ENCODE results near the gene KIF1B.

KIF1B gene

DNA sequence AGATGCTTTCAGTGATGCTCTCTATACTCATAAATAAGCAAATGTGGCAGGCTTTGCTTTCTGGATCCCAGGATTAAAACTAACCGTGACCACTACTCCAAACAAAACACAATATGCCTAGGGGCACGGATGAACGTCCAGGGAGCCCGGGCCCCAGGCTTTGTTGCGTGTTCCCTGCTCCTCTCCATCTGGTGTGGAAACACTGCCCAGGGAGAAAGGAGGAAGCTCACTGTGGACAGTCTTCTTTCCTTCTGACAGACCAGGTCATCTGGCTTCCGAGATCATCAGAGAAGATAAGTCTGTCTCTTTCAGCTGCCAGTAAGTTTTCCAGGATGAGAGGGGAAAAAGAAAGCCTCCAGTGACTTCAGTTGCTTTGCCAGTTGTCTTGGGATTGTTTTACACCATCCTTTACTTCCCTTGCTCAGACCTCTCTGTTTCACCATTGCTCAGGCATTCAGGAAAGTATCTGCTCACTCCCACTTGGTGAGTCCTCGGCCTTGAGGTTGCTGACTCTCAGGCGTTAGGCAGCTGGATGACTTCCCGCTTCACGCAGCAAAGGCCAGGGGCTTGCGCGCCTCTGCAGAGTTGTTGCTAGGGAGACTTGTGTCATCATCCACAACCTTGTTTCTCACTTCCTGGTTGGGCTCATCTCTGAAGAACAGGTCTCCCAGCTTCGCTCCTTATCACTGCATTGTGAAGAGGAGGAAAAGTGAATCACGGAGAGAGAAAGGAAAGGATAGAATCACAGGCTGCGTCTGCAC lies 167.9 kb downstream of the KIF1B start:
- H3K4me1 ChIP-seq (ENCODE audit: control insufficient read depth, insufficient read depth, low read length): no peaks in the 10 kb centered on the region
- H3K9ac ChIP-seq (ENCODE audit: low read length): no peak overlapping the region
- H3K27ac ChIP-seq (ENCODE audit: low read depth, low read length): peak overlapping the region; percentile 32
- H3K27me3 ChIP-seq (ENCODE audit: control insufficient read depth, insufficient read depth, low read length): no peaks in the 10 kb centered on the region
- peaks cover 9% of the 10 kb centered on the region for H3K36me3 ChIP-seq (ENCODE audit: control insufficient read depth, insufficient read depth, low read length)
- no peak overlapping the region for H3K4me3 ChIP-seq (ENCODE audit: low read length)

DNA sequence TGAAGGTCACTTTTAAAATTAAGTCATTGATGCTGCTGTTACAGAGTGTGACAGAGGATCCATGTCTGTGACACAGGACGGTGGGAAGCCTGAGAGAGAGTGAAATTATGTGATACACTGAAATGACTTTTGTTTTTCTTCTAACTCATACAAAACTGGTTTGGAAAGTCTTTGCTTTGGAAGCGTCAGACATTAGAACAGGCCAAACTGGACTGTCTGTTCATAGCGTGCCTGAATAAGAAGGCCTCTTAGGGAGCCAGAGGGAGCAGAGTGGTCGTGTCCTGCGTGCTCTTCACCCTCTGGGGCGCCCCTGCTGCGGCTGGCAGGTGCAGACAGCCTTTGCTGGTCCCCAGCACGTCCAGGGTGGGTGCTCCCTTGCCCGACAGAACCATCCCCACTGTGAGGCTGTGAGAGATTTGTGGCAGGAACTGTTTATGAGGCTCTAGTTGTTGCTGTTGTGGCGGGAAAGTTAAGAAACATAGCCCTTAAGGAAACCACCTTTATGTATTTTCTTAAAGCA lies 168.8 kb downstream of the KIF1B start:
- no peaks in the 10 kb centered on the region for H3K27me3 ChIP-seq (ENCODE audit: control insufficient read depth, insufficient read depth, low read length)
- H3K4me3 ChIP-seq (ENCODE audit: low read length): no peak overlapping the region
- no peaks in the 10 kb centered on the region for H3K4me1 ChIP-seq (ENCODE audit: control insufficient read depth, insufficient read depth, low read length)
- no peak overlapping the region for H3K9ac ChIP-seq (ENCODE audit: low read length)
- H3K36me3 ChIP-seq (ENCODE audit: control insufficient read depth, insufficient read depth, low read length): peaks cover 6% of the 10 kb centered on the region
- H3K27ac ChIP-seq (ENCODE audit: low read depth, low read length): no peak overlapping the region

DNA sequence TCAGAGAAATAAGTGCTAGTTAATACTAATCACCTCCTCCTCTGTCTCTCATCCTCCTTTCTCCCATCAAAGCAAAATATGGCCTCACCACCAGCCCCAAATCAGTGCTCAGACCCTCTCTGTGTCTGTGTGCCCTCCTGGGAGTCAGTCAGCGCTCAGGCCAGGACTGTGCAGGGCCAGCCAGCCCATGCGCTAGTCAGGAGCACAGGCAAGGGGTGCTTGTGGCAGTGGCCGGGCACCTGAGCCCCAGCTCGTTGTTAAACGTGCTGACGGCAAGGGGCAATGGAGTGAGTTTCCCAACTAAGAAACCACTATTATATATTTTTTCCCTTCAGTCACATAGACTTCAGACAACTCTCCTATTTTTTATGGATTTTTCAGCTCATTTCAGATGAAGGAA lies 169.3 kb downstream of the KIF1B start:
- no peak overlapping the region for H3K4me3 ChIP-seq (ENCODE audit: low read length)
- no peaks in the 10 kb centered on the region for H3K27me3 ChIP-seq (ENCODE audit: control insufficient read depth, insufficient read depth, low read length)
- H3K9ac ChIP-seq (ENCODE audit: low read length): no peak overlapping the region
- peak overlapping the region; percentile 3 for H3K27ac ChIP-seq (ENCODE audit: low read depth, low read length)
- no peaks in the 10 kb centered on the region for H3K4me1 ChIP-seq (ENCODE audit: control insufficient read depth, insufficient read depth, low read length)
- peaks cover 6% of the 10 kb centered on the region for H3K36me3 ChIP-seq (ENCODE audit: control insufficient read depth, insufficient read depth, low read length)

DNA sequence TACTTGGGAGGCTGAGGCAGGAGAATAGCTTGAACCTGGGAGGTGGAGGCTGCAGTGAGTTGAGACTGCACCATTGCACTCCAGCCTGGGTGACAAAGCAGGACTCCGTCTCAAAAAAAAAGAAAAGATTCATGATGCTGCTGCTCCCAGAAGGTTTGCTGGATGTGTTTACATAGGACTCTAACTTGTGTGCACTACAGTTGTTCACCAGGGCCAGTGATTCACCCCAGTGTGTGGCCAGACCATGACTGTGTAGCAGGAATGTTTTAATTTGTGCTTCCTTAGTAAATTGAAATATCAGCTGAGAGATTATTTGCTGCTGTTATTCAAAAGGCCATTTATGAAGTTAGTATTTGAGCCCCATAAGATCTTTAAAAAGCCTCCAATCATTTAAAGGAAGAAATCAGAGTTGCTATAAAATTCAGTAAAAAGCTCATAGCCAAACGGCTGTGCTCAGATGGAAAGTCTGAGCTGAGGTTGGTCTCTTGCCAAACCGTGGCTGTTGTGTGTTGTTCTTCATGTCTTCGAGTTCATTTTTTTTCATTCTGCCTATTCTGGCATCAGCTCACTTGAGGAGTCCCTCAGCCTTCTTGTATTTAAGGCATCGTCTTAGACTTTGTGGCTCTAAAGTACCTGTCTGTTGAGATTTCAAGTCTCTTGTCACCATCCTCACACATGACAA lies 170.4 kb downstream of the KIF1B start:
- no peak overlapping the region for H3K9ac ChIP-seq (ENCODE audit: low read length)
- H3K27me3 ChIP-seq (ENCODE audit: control insufficient read depth, insufficient read depth, low read length): no peaks in the 10 kb centered on the region
- no peak overlapping the region for H3K4me3 ChIP-seq (ENCODE audit: low read length)
- H3K36me3 ChIP-seq (ENCODE audit: control insufficient read depth, insufficient read depth, low read length): no peaks in the 10 kb centered on the region
- no peaks in the 10 kb centered on the region for H3K4me1 ChIP-seq (ENCODE audit: control insufficient read depth, insufficient read depth, low read length)
- no peak overlapping the region for H3K27ac ChIP-seq (ENCODE audit: low read depth, low read length)

DNA sequence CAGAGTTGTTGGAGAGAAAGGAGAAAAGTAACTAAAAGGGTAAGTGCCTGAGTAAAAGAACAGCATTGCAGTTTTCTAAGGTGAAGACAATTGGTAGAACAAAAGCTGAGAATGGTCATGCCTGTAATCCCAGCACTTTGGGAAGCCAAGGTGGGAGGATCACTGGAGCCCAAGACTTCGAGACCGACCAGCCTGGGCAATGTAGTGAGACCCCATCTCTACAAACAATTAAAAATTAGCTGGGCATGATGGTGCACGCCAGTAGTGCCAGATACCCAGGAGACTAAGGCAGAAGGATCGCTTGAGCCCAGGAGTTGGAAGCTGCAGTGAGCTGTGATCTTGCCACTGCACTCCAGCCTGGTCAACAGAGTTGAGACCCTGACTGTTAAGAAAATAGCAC lies 173.3 kb downstream of the KIF1B start:
- H3K9ac ChIP-seq (ENCODE audit: low read length): no peak overlapping the region
- H3K36me3 ChIP-seq (ENCODE audit: control insufficient read depth, insufficient read depth, low read length): no peaks in the 10 kb centered on the region
- no peak overlapping the region for H3K4me3 ChIP-seq (ENCODE audit: low read length)
- no peaks in the 10 kb centered on the region for H3K27me3 ChIP-seq (ENCODE audit: control insufficient read depth, insufficient read depth, low read length)
- H3K4me1 ChIP-seq (ENCODE audit: control insufficient read depth, insufficient read depth, low read length): peaks cover 8% of the 10 kb centered on the region
- no peak overlapping the region for H3K27ac ChIP-seq (ENCODE audit: low read depth, low read length)

DNA sequence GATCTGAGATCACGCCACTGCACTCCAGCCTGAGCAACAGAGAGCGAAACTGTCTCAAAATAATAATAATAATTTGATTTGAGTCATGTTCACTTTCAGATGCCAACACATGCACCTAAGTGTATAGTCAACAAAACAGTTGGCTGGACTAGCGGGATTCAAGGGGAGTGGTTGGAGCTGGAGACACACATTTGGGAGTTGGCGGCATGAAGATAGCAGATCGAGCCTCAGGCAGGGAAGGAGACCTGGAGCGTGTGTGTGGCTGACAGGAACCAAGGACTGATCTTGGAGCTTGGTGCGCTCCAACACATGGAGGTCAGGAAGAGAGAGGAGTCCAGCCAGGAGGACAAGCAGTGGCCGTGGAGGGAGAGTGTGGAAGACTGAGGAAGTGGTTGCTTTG lies 173.8 kb downstream of the KIF1B start:
- Histone ChIP-seq H3K4me3 (ENCODE audit: low read length) (no peak overlapping the region), H3K27me3 (ENCODE audit: control insufficient read depth, insufficient read depth, low read length) (no peaks in the 10 kb centered on the region), H3K4me1 (ENCODE audit: control insufficient read depth, insufficient read depth, low read length) (peaks cover 8% of the 10 kb centered on the region), H3K36me3 (ENCODE audit: control insufficient read depth, insufficient read depth, low read length) (no peaks in the 10 kb centered on the region), H3K27ac (ENCODE audit: low read depth, low read length) (no peak overlapping the region), H3K9ac (ENCODE audit: low read length) (no peak overlapping the region)

DNA sequence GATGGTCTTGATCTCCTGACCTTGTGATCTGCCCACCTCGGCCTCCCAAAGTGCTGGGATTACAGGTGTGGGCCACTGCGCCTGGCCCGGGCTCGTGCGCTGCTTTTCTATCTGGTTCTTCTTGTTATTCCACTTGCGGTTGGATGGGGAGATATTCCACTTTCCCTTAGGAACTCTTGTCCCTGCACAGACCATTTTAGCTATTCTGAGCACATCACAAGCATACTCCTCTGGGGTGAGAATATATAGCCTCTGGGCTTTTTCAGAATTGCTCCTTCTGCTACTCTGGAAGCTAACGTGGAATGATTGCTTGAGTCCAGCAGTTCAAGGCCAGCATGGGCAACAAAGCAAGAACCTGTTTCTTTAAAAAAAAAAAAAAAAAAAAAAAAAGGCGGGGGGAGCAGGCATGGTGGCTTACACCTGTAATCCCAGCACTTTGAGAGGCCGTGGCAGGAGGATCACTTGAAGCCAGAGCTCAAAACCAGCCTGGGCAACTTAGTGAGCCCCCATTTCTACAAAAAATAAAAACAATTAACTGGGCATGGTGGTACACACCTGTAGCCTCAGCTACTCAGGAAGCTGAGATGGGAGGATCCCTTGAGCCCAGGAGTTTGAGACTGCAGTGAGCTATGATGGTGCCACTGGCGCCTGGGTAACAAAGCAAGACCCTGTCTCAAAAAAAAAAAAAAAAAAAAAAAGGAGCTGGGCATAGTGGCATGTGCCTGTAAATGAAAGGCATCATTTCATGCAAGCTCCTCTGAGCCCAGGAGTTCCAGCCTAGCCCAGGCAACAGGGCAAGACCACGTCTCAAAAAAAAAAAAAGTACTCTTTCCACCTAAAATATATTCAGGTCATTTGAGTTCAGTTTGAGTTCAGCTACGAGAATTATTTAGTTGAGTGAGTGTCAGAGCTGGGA lies 176.6 kb downstream of the KIF1B start:
- no peak overlapping the region for H3K9ac ChIP-seq (ENCODE audit: low read length)
- no peak overlapping the region for H3K4me3 ChIP-seq (ENCODE audit: low read length)
- peak overlapping the region; percentile 73 for H3K27ac ChIP-seq (ENCODE audit: low read depth, low read length)
- H3K36me3 ChIP-seq (ENCODE audit: control insufficient read depth, insufficient read depth, low read length): no peaks in the 10 kb centered on the region
- peaks cover 8% of the 10 kb centered on the region for H3K4me1 ChIP-seq (ENCODE audit: control insufficient read depth, insufficient read depth, low read length)
- no peaks in the 10 kb centered on the region for H3K27me3 ChIP-seq (ENCODE audit: control insufficient read depth, insufficient read depth, low read length)

DNA sequence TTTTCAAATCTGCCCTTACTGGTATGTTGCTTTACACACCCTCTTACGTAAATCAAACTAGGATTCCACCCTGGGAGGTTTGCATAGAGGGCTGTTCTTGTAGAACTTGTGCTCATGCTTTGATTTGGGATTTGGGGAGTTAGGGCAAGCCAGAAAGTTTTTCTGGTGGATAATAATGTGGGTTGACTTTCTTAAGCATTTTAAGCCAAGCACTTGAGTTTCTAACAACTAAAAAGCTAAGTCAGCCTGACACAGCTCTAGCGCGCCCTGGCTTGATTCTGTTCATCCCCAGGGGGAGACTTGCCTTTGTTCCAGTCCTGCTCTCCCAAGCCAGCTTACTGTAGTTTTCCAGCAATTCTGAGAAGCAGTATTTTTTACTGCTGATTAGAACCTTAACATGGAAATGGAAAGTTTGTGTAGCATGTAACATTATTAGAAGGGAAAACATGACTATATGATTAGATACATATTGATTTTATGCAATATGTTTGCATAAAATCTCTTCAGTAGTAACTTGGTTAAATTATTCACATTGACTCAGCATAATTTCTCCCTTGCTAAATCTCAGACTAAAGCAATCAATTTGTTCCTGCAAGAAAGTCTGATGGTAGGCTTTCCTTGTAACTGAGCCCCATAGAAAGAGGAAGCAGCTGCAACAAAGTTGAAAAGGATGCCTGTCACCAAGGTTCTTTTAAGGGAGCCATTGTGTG lies 177.5 kb downstream of the KIF1B start:
- Histone ChIP-seq H3K4me3 (ENCODE audit: low read length) (no peak overlapping the region), H3K9ac (ENCODE audit: low read length) (no peak overlapping the region), H3K4me1 (ENCODE audit: control insufficient read depth, insufficient read depth, low read length) (peaks cover 8% of the 10 kb centered on the region), H3K27me3 (ENCODE audit: control insufficient read depth, insufficient read depth, low read length) (no peaks in the 10 kb centered on the region), H3K36me3 (ENCODE audit: control insufficient read depth, insufficient read depth, low read length) (no peaks in the 10 kb centered on the region), H3K27ac (ENCODE audit: low read depth, low read length) (peak overlapping the region; percentile 73)

DNA sequence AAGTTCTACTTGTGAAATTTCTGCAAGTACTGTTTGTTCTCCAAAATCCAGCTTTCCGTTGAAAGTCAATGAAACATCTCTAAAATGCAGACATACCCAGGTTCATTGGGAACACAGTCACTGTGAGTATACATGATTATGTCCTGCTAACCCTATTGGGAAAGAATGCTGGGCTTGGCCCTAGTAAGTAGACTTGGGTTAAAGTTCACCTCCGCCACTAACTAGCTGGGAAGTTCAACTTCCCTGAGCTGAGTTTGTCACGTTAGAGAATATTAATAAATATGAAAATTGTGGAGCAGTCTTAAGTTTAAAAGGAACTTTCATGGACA lies 178.0 kb downstream of the KIF1B start:
- Histone ChIP-seq H3K36me3 (ENCODE audit: control insufficient read depth, insufficient read depth, low read length) (no peaks in the 10 kb centered on the region), H3K4me3 (ENCODE audit: low read length) (no peak overlapping the region), H3K9ac (ENCODE audit: low read length) (no peak overlapping the region), H3K27me3 (ENCODE audit: control insufficient read depth, insufficient read depth, low read length) (no peaks in the 10 kb centered on the region), H3K4me1 (ENCODE audit: control insufficient read depth, insufficient read depth, low read length) (peaks cover 8% of the 10 kb centered on the region), H3K27ac (ENCODE audit: low read depth, low read length) (peak overlapping the region; percentile 73)

DNA sequence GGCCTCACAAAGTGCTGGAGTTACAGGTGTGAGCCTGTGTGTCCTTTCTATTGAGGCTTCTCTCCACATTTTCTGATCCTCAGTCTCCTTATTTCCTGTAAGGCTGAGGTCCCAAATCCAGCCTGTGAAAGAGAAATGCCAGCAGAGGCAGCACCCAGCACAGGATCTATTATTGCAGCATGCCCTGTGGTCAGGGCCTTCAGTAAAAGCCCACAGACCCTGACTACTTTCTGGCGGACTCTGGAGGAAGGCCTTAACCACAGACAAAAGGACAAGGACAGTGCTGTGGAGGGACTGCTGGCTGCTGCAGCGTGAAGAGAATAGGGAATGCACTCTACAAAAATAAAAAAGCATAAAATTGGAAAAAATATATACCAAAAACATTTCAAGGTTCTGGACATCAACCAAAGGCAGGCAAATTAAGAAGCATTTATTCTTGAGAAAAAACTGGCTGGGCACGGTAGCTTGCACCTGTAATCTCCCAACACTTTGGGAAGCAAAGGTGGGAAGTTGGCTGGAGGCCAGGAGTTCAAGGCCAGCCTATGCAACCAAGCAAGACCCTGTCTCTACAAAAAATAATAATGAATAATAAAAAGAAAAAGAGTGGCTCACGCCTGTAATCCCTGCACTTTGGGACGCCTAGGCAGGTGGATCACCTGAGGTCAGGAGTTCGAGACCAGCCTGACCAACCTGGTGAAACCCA lies 179.1 kb downstream of the KIF1B start:
- Histone ChIP-seq H3K27ac (ENCODE audit: low read depth, low read length) (no peak overlapping the region), H3K9ac (ENCODE audit: low read length) (no peak overlapping the region)

DNA sequence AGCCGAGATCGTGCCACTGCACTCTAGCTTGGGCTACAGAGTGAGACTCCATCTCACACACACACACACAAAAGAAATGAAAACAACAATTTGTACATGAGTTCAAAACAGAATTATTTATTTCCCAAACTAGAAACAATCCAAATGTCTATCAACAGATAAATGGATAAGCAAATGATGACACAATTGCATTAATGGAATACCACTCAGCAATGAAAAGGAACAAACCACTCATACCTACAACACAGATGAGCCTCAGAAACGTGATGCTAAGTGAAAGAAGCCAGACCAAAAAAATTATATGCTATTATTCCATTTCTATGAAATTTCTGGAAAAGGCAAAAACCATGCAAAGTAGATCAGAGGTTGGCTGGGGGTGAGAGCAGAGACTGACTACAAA lies 186.5 kb downstream of the KIF1B start:
- no peaks in the 10 kb centered on the region for H3K27me3 ChIP-seq (ENCODE audit: control insufficient read depth, insufficient read depth, low read length)
- peaks cover 6% of the 10 kb centered on the region for H3K4me1 ChIP-seq (ENCODE audit: control insufficient read depth, insufficient read depth, low read length)
- H3K27ac ChIP-seq (ENCODE audit: low read depth, low read length): no peak overlapping the region
- H3K9ac ChIP-seq (ENCODE audit: low read length): no peak overlapping the region
- no peak overlapping the region for H3K4me3 ChIP-seq (ENCODE audit: low read length)
- H3K36me3 ChIP-seq (ENCODE audit: control insufficient read depth, insufficient read depth, low read length): no peaks in the 10 kb centered on the region

More for the DNA sequence above, 179.1 kb downstream of the KIF1B start:
- H3K4me1 ChIP-seq (ENCODE audit: control insufficient read depth, insufficient read depth, low read length): peaks cover 8% of the 10 kb centered on the region
- H3K4me3 ChIP-seq (ENCODE audit: low read length): no peak overlapping the region
- no peaks in the 10 kb centered on the region for H3K36me3 ChIP-seq (ENCODE audit: control insufficient read depth, insufficient read depth, low read length)
- no peaks in the 10 kb centered on the region for H3K27me3 ChIP-seq (ENCODE audit: control insufficient read depth, insufficient read depth, low read length)
